Measurements from ENCODE around the gene SP7.

Gene SP7

GRCh38 chr12:53295070-53295890, 40.9 kb downstream of the SP7 start, which contains the start of gene PFDN5:
TSS of gene PFDN5 (plus strand) at chr12:53295542. CDS start at chr12:53295568, 26 bp downstream.
- Mint-ChIP-seq H3K4me1 (peaks cover 54% of the 10 kb centered on the region), H3K27ac (peak within 1 kb of the TSS; percentile 92), H3K9me3 (no peaks in the 10 kb centered on the region), H3K27me3 (no peaks in the 10 kb centered on the region), H3K36me3 (peaks cover 55% of the 10 kb centered on the region), H3K4me3 (peak within 1 kb of the TSS; percentile 100)
- CTCF ChIA-PET, result interaction anchor here (0.8 to 11.7 kb wide), 7 partner anchors 26 to 197 kb away, joined by 3 to 166 read pairs (median 5); partner anchors contain the start of genes AAAS, ESPL1 and ITGB7
- peak; percentile 92 for DNase-seq

DNA sequence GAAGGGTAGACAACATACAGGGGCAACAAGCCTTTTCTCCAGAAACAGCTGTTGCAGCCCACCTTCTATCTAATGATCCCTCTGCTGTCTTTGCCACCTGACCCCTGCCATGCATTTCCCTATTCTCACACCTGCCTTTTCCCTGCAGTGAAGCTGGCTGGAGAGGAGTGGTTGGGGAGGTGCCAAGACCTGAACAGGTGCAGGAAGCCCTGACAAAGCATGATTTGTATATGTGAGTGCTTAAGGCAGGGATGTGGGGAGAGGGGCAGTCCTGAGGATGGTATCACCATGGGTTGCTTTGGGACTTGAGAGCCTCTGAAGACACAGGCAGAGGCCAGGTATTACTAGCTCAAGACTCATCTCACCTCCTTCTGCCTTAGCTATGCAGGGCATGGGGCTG, 43.7 kb downstream of the SP7 start:
- Mint-ChIP-seq H3K27me3 (no peaks in the 10 kb centered on the region), H3K9me3 (no peaks in the 10 kb centered on the region), H3K4me1 (peaks cover 36% of the 10 kb centered on the region), H3K4me3 (no peak overlapping the region), H3K36me3 (peaks cover 57% of the 10 kb centered on the region), H3K27ac (no peak overlapping the region)
- CTCF ChIA-PET, result interaction anchor here (1.2 to 11.7 kb wide), 5 partner anchors 9 to 133 kb away, joined by 3 to 166 read pairs (median 4); partner anchors contain the start of genes AAAS and ITGB7
- no peak for DNase-seq

- no peak for DNase-seq
- CTCF ChIA-PET, result interaction anchor here (1.0 to 11.7 kb wide), 6 partner anchors 23 to 225 kb away, joined by 3 to 166 read pairs (median 5); partner anchors contain the start of genes AAAS and ITGB7
- H3K4me1 Mint-ChIP-seq, result peaks cover 21% of the 10 kb centered on the region
- no peaks in the 10 kb centered on the region for H3K9me3 Mint-ChIP-seq
- H3K36me3 Mint-ChIP-seq, result peaks cover 60% of the 10 kb centered on the region
- H3K27me3 Mint-ChIP-seq, result no peaks in the 10 kb centered on the region
- no peak overlapping the region for H3K4me3 Mint-ChIP-seq
- H3K27ac Mint-ChIP-seq, result no peak overlapping the region
Observed at GRCh38 chr12:53290661-53291060, 45.5 kb downstream of the SP7 start.

- no peaks in the 10 kb centered on the region for H3K27me3 Mint-ChIP-seq
- CTCF ChIA-PET, result interaction anchor here (1.0 to 11.7 kb wide), 6 partner anchors 11 to 224 kb away, joined by 3 to 166 read pairs (median 5); partner anchors contain the start of genes AAAS and ITGB7
- H3K4me1 Mint-ChIP-seq, result peaks cover 13% of the 10 kb centered on the region
- no peak overlapping the region for H3K4me3 Mint-ChIP-seq
- no peak overlapping the region for H3K27ac Mint-ChIP-seq
- peaks cover 59% of the 10 kb centered on the region for H3K36me3 Mint-ChIP-seq
- no peaks in the 10 kb centered on the region for H3K9me3 Mint-ChIP-seq
- no peak for DNase-seq
Observed at GRCh38 chr12:53289891-53290290, 46.3 kb downstream of the SP7 start.

- Mint-ChIP-seq H3K9me3 (no peaks in the 10 kb centered on the region), H3K4me3 (no peak overlapping the region), H3K27me3 (no peaks in the 10 kb centered on the region), H3K36me3 (peaks cover 56% of the 10 kb centered on the region), H3K27ac (no peak overlapping the region), H3K4me1 (peaks cover 4% of the 10 kb centered on the region)
- no peak for DNase-seq
- CTCF ChIA-PET, result interaction anchor here (0.6 to 11.7 kb wide), 13 partner anchors 9 to 223 kb away, joined by 3 to 166 read pairs (median 4); partner anchors contain the start of genes CSAD, ESPL1, ITGB7 and ZNF740
Observed at GRCh38 chr12:53288322-53288721, 47.8 kb downstream of the SP7 start.

GRCh38 chr12:53287741-53288216, 48.4 kb downstream of the SP7 start:
- Mint-ChIP-seq H3K4me3 (no peak overlapping the region), H3K36me3 (peaks cover 56% of the 10 kb centered on the region)

GRCh38 chr12:53286448-53286847, 49.7 kb downstream of the SP7 start:
- H3K36me3 Mint-ChIP-seq, result peaks cover 58% of the 10 kb centered on the region
- H3K27me3 Mint-ChIP-seq, result no peaks in the 10 kb centered on the region
- CTCF ChIA-PET, result interaction anchor here (0.9 to 11.7 kb wide), 7 partner anchors 12 to 127 kb away, joined by 3 to 166 read pairs (median 6); partner anchors contain the start of genes ESPL1 and ITGB7
- H3K27ac Mint-ChIP-seq, result no peak overlapping the region
- H3K4me1 Mint-ChIP-seq, result peaks cover 4% of the 10 kb centered on the region
- no peaks in the 10 kb centered on the region for H3K9me3 Mint-ChIP-seq
- H3K4me3 Mint-ChIP-seq, result no peak overlapping the region
- DNase-seq, result no peak

More at GRCh38 chr12:53287741-53288216, 48.4 kb downstream of the SP7 start:
- peak; percentile 82 for DNase-seq
- Mint-ChIP-seq H3K27me3 (no peaks in the 10 kb centered on the region), H3K27ac (peak overlapping the region; percentile 65), H3K4me1 (peaks cover 4% of the 10 kb centered on the region), H3K9me3 (no peaks in the 10 kb centered on the region)
- CTCF ChIA-PET, result interaction anchor here (0.6 to 11.7 kb wide), 13 partner anchors 9 to 222 kb away, joined by 3 to 166 read pairs (median 4); partner anchors contain the start of genes CSAD, ESPL1, ITGB7 and ZNF740

DNA sequence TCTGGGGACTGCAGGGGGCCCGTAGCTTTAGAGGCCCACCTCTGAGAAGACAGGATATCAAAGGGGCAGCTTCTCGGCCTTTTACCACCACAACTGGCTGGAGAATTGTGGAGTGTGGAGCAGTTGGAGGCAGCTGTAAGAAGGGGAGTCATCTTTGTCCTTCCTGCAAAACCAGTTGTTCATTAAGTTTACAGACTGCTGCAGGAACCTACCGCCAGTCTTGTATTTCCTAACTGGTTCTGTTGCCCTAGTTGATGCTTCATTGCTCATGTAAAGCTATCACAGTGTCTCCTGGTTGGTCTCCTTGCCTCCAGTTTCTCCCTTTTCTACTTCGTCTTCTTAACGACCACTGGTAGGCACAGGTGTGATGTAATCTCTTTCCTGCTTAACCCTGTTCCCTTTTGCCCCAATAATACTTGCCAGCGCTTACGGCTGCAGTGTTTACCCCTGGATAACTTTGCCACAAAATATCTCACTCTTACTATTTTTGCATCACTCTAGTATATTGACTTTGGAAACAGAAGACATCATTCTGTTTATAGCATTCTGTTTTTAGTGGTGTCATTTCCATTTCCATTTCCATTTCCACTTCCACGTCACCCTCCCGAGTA, 56.2 kb downstream of the SP7 start:
- H3K4me1 Mint-ChIP-seq, result peaks cover 2% of the 10 kb centered on the region
- no peak overlapping the region for H3K27ac Mint-ChIP-seq
- H3K36me3 Mint-ChIP-seq, result peaks cover 66% of the 10 kb centered on the region
- H3K27me3 Mint-ChIP-seq, result no peaks in the 10 kb centered on the region
- DNase-seq, result no peak
- no peaks in the 10 kb centered on the region for H3K9me3 Mint-ChIP-seq
- no peak overlapping the region for H3K4me3 Mint-ChIP-seq
- CTCF ChIA-PET, result interaction anchor here (0.7 kb wide), 1 partner anchor 10 kb away, joined by 3 read pairs; no protein-coding TSS in a partner anchor

DNA sequence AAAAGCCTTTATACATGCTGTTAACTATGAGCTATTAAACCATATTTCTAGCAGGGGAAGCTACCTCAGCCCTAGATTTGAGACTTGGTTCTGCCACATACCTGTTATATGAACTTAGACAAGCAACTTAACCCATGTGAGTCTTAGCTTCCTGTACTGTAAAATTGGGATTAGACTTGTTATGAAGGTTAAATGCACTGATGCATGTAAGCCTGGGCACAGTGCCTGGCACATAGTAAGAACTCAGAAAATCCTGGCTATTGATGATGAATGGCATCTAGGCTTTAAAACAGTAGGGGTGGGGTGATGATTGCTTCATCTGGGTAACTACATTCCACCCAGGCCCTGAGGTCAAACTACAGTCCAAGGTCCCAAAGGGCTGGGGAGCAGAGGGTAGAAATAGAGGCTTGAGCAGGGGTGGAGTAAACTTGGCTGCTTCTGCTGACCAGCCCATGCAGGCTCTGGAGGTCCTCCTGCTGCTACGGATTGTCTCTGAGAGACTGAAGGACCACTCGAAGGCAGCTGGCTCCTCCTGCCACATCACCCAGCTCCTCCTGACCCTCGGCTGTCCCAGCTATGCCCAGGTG, 56.8 kb downstream of the SP7 start:
- no peak for DNase-seq
- Mint-ChIP-seq H3K4me1 (peaks cover 4% of the 10 kb centered on the region), H3K36me3 (peaks cover 71% of the 10 kb centered on the region), H3K27me3 (no peaks in the 10 kb centered on the region), H3K27ac (no peak overlapping the region), H3K4me3 (no peak overlapping the region), H3K9me3 (no peaks in the 10 kb centered on the region)
- CTCF ChIA-PET, result interaction anchor here (0.7 to 2.2 kb wide), 4 partner anchors 9 to 28 kb away, joined by 3 to 6 read pairs (median 3); no protein-coding TSS in a partner anchor

- no peak for DNase-seq
- no peak overlapping the region for H3K27ac Mint-ChIP-seq
- H3K36me3 Mint-ChIP-seq, result peaks cover 64% of the 10 kb centered on the region
Observed at GRCh38 chr12:53277981-53278380, 58.2 kb downstream of the SP7 start.

More at GRCh38 chr12:53277981-53278380, 58.2 kb downstream of the SP7 start:
- Mint-ChIP-seq H3K9me3 (no peaks in the 10 kb centered on the region), H3K27me3 (no peaks in the 10 kb centered on the region), H3K4me1 (peaks cover 7% of the 10 kb centered on the region), H3K4me3 (no peak overlapping the region)
- CTCF ChIA-PET, result interaction anchor here (0.7 to 2.2 kb wide), 6 partner anchors 10 to 119 kb away, joined by 3 to 6 read pairs (median 4); partner anchors contain the start of gene ESPL1
